B cell (primary cell): ENCODE measurements around the gene ETFBKMT.
"Not testable (repeated sequence)": the region's sequence is repeated elsewhere in the genome, so short reads cannot be mapped to it uniquely, and the experiment has no call there.

Experiments used
- CTCF ChIP-seq: fragments of 200-600 bp; IDR thresholded peaks from one replicate; pipeline ENCODE4 v1.8.0; 2022; ENCODE audit warnings: antibody characterized with exemption, mild to moderate bottlenecking
- EZH2 ChIP-seq: IDR thresholded peaks from 2 replicates; pipeline ENCODE4 v1.6.1; 2012; ENCODE audit warnings: borderline replicate concordance, low read depth, mild to moderate bottlenecking, moderate library complexity, low read length; ENCODE audit not compliant: insufficient read depth, poor library complexity, severe bottlenecking

GRCh38 chr12:31669582-31669981 is 10.1 kb downstream of the ETFBKMT start:
- not testable (repeated sequence) for TF ChIP-seq CTCF, EZH2
